Heart left ventricle (tissue), 16 donors: Measurements from ENCODE around the gene GLRA1. TPM values are rescaled to one million over a fixed set of nuclear protein-coding genes. Genes with fewer than 3 reads are reported as not detected.

Experiments
- ATAC-seq, 4 donors: fragments of 200-7000 bp; cut with Tn5 transposase; one replicate each; pipeline ENCODE4 v1.9.1; 2020 to 2022; ENCODE audit warnings: moderate library complexity in 4 of 4, mild to moderate bottlenecking in 3 of 4, moderate number of reproducible peaks in 1 of 4
- DNase-seq, 5 donors: peaks; one replicate each; pipeline ENCODE4 v3.0.0-alpha.2; 2020
- H3K27ac ChIP-seq, 12 donors: fragments of 200-600 bp; sonication (generic) in 4 of 12; one replicate each; pipeline versions ENCODE4 v1.5.0 to v1.8.0; 2016 to 2022; ENCODE audit warnings: mild to moderate bottlenecking in 2 of 12
- H3K27me3 ChIP-seq, 9 donors: fragments of 200-600 bp; sonication (generic) in 2 of 9; one replicate each; pipeline versions ENCODE4 v1.5.1 to v1.8.0; 2016 to 2022; ENCODE audit warnings: mild to moderate bottlenecking in 3 of 9
- H3K36me3 ChIP-seq, 9 donors: fragments of 200-600 bp; sonication (generic) in 2 of 9; one replicate each; pipeline versions ENCODE4 v1.5.0 to v1.8.0; 2018 to 2022; ENCODE audit warnings: mild to moderate bottlenecking in 2 of 9
- H3K4me1 ChIP-seq, 12 donors: fragments of 200-600 bp; sonication (generic) in 4 of 12; one replicate each; pipeline versions ENCODE4 v1.5.0 to v1.8.0; 2016 to 2022; ENCODE audit warnings: mild to moderate bottlenecking in 3 of 12
- H3K4me3 ChIP-seq, 12 donors: fragments of 200-600 bp; sonication (generic) in 4 of 12; one replicate each; pipeline versions ENCODE4 v1.5.0 to v1.8.0; 2017 to 2022; ENCODE audit warnings: mild to moderate bottlenecking in 9 of 12, moderate library complexity in 4 of 12
- H3K9me3 ChIP-seq, 12 donors: fragments of 200-600 bp; sonication (generic) in 4 of 12; one replicate each; pipeline versions ENCODE4 v1.5.0 to v1.8.0; 2016 to 2022; ENCODE audit warnings: mild to moderate bottlenecking in 1 of 12
- CTCF ChIP-seq, 12 donors: fragments of 200-600 bp; sonication (generic) in 4 of 12; IDR thresholded peaks; one replicate each; pipeline versions ENCODE4 v1.5.0 to v1.8.0; 2018 to 2022; ENCODE audit warnings: antibody characterized with exemption in 12 of 12, mild to moderate bottlenecking in 5 of 12
- POLR2A ChIP-seq, 2 donors: fragments of 450-650 bp; IDR thresholded peaks; one replicate each; pipeline ENCODE4 v1.6.1; 2017; ENCODE audit warnings: antibody characterized with exemption in 2 of 2, mild to moderate bottlenecking in 2 of 2, moderate library complexity in 2 of 2
- WGBS, 4 donors: extraction: QIAGEN DNeasy Blood & Tissue Kit in 2 of 4; methylation state at CpG; one replicate each; pipeline versions ENCODE4 v1.1.5 to v1.1.7; 2013 to 2018; 5-methylcytosine and 5-hydroxymethylcytosine counted together
- intact Hi-C, 10 donors: fragments of 100-400 bp; cut with DNase I; formaldehyde crosslinking; loops; one replicate each; pipeline versions ENCODE4 v1.11.1 to v1.14.2; 2022
- polyA plus RNA-seq, 2 donors: library from polyadenylated mRNA; stranded (reverse); fragments of 200-250 nt; gene quantifications; one replicate each; pipeline ENCODE4 v1.2.3, GENCODE V29; 2013
- total RNA-seq, 9 donors: library from RNA; depleted of rRNA in 2 of 9; stranded (reverse); fragments of >200 nt in 2 of 9; fragmentation: NEBNext Ultra II Directional in 3 of 9; extraction: Animal tissue kit (Norgen Biotek cat#: 25700) in 3 of 9; gene quantifications; one replicate each; pipeline versions ENCODE4 v1.1.0 to v1.2.4, GENCODE V29; 2016 to 2023
- donor health status: ischemic (EF 13 %, LVEDD 7.1; RV severe dilation, severe dysfunction).
- donor health status: healthy with polysubstance abuse.
- donor health status: DM: no; HTN: yes; CAD: no.
- donor health status: DM: no; HTN: no; CAD: no.
- donor health status: ischemic (EF 25% LVEDD 6.9; RV normal size, moderate dysfunction).
- donor health status: ischemic (EF 25% LVEDD 5.7; RV mildly dilated, moderate dysfunction).
- donor health status: healthy.
- donor health status: DM: yes; HTN: yes; CAD: no.
- donor health status: ischemic (EF 35%, LVEDD 5.7; RV mildly dilated, moderate dysfunction).
- donor health status: nonischemic (EF 11% LVEDD 7.7; RV severe dilation, severe dysfunction).
- donor health status: DM: yes; HTN: yes; CAD: no.
- donor health status: PGD.
- donor health status: ischemic (EF 29% LVEDD 5.4; RV normal size, mild dysfunction).
- donor health status: nonischemic (EF 23%, LVEDD 6.1; RV moderate dilation, normal function).

The GLRA1 gene
- total and polyA plus RNA-seq, 11 donors = not detected

GRCh38 chr5:151885138-151885908, 39.3 kb downstream of the GLRA1 start:
- ATAC-seq (no peak), DNase-seq (no peak)
- no peak for TF ChIP-seq POLR2A (IDR thresholded peaks at IDR 0.05)
- TF ChIP-seq CTCF (IDR thresholded peaks at IDR 0.05) = no peak
- Histone ChIP-seq H3K27me3 (no peaks in the 10 kb centered on the region), H3K9me3 (no peaks in the 10 kb centered on the region), H3K4me1 (peaks cover 0 to 18% (median 0%) of the 10 kb centered on the region in 12 donors), H3K36me3 (no peaks in the 10 kb centered on the region), H3K27ac (no peak overlapping the region), H3K4me3 (no peak overlapping the region)
- intact Hi-C loops = loop anchor here in 1 of 10 donors (10.0 kb wide), 1 partner anchor 819 kb away; no protein-coding TSS in a partner anchor
- 65 to 81% (median 76%) methylated on average over 9 of the region's 9 CpGs for WGBS, 4 donors

- peaks cover 0 to 9% (median 0%) of the 10 kb centered on the region in 12 donors for H3K9me3 ChIP-seq
Measured at GRCh38 chr5:151881621-151882225, 42.9 kb downstream of the GLRA1 start.

GRCh38 chr5:151880324-151880723, 44.3 kb downstream of the GLRA1 start:
- Histone ChIP-seq H3K36me3 (no peaks in the 10 kb centered on the region), H3K27ac (no peak overlapping the region), H3K4me3 (no peak overlapping the region), H3K9me3 (peaks cover 0 to 11% (median 0%) of the 10 kb centered on the region in 12 donors), H3K27me3 (no peaks in the 10 kb centered on the region), H3K4me1 (peaks cover 0 to 20% (median 0%) of the 10 kb centered on the region in 12 donors)
- intact Hi-C loops = loop anchor here in 1 of 10 donors (10.0 kb wide), 1 partner anchor 824 kb away; no protein-coding TSS in a partner anchor
- DNase-seq (peak; percentile 60 to 86 (median 73)), ATAC-seq (peak; percentile 95 to 98 (median 98))
- TF ChIP-seq CTCF (IDR thresholded peaks at IDR 0.05) (peak in 1 of 12 donors; percentile 11), POLR2A (IDR thresholded peaks at IDR 0.05) (no peak)

More at GRCh38 chr5:151881621-151882225, 42.9 kb downstream of the GLRA1 start:
- Histone ChIP-seq H3K36me3 (no peaks in the 10 kb centered on the region), H3K27ac (peak overlapping the region in 2 of 12 donors; percentile 1 to 42), H3K4me3 (no peak overlapping the region), H3K27me3 (no peaks in the 10 kb centered on the region), H3K4me1 (peaks cover 0 to 20% (median 0%) of the 10 kb centered on the region in 12 donors)
- ATAC-seq (peak in 3 of 4 donors; percentile 8 to 29 (median 17)), DNase-seq (no peak)
- 26 to 38% (median 34%) methylated on average over 2 of the region's 2 CpGs for WGBS, 4 donors
- intact Hi-C loops = loop anchor here in 1 of 10 donors (10.0 kb wide), 1 partner anchor 823 kb away; no protein-coding TSS in a partner anchor
- TF ChIP-seq CTCF (IDR thresholded peaks at IDR 0.05) (no peak), POLR2A (IDR thresholded peaks at IDR 0.05) (no peak)

GRCh38 chr5:151873701-151874100, 51.0 kb downstream of the GLRA1 start:
- ATAC-seq (no peak), DNase-seq (no peak)
- WGBS, 4 donors = 89 to 97% (median 92%) methylated on average over 3 of the region's 3 CpGs
- intact Hi-C loops = no loop called here
- Histone ChIP-seq H3K36me3 (no peaks in the 10 kb centered on the region), H3K4me3 (no peak overlapping the region), H3K27me3 (no peaks in the 10 kb centered on the region), H3K27ac (no peak overlapping the region), H3K9me3 (peaks cover 0 to 11% (median 0%) of the 10 kb centered on the region in 12 donors), H3K4me1 (no peaks in the 10 kb centered on the region)
- TF ChIP-seq CTCF (IDR thresholded peaks at IDR 0.05) (no peak), POLR2A (IDR thresholded peaks at IDR 0.05) (no peak)
